GM18867 (cell line): ENCODE data around the gene SYNJ2.

Experiments
- ATAC-seq: cut with Tn5 transposase; IDR thresholded peaks from one replicate; pipeline ENCODE4 v1.9.1; 2021; ENCODE audit warnings: mild to moderate bottlenecking, moderate library complexity; ENCODE audit not compliant: unreplicated experiment

Gene SYNJ2

DNA sequence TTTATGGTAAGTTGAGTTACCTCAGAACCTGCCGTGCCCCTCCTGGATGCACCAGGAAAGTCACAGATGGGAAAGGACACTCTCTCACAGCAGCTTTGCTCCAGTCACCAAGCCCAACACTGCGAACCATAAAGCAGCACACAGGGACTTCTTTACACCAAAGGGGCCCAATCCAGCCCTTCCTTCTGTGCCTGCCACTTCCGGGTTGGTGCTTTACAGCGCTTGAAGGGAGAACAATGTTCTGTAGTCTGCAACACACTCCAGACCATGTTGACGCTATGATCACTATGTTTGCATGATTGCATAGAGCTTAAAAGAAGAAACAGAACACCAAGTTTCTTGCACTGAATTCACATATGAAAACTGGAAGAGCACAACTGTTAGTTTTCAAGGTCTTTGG lies 129.3 kb downstream of the SYNJ2 start:
- ATAC-seq, result no peak

- ATAC-seq, result no peak
Measured at GRCh38 chr6:158111987-158112386, 130.3 kb downstream of the SYNJ2 start.

DNA sequence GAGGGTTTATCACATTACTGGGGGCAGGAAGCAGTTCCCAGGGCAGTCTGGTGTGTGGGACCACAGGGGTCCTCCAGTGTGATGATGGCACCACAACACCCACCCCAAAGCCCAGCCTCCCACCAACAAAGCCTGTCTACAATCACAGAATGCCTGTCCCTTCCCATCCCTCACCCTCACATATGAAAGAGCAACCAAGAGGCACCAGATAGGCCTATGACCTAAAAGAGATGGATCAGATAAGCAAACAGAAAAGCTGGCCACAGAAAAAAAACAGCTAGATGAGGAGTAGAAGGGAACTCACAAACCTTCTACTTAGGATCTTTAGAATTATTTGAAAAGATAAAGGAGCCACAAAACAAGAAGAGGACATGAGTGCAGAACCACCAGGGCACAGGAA lies 132.1 kb downstream of the SYNJ2 start:
- no peak for ATAC-seq

- no peak for ATAC-seq
Measured at GRCh38 chr6:158115102-158115501, 133.4 kb downstream of the SYNJ2 start.

DNA sequence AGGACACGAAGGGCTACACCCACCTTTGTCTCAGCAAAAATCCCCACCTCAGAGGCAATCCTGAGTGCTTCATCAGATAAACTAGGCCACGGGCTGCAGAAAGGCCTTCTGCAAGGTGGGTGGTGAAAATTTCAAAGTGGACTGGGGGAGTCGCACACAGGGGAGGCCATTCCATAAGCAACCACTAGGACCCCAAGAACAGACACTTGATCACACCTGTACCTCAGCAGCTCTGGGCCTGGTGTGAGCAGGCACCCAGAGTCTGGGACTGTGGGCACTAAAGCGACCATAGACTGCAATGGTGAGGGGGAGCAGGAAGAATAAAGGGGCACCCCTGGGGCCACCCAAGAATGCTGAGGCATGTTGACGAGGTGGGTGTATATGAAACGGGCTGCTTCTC lies 133.8 kb downstream of the SYNJ2 start:
- no peak for ATAC-seq

DNA sequence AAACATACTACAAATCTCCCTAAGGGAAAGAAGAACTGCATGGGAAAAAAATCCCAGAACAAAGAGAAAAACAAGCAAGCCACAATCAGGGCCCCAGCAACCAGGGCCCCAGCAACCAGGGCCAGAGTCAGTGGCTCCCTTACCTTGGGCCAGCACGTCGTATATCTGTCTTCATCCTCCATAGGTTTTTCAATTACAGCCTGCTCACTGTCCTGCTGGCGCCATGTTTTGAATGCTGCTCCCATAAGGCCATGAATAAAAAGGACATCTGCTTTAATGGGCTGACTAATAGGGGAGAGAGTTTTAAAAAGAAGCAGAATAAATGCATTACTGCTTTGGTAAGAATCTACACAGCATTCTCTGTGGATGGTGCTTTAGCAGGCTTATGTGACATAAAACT lies 137.2 kb downstream of the SYNJ2 start:
- ATAC-seq, result no peak

GRCh38 chr6:158121335-158121734 lies 139.7 kb downstream of the SYNJ2 start:
- ATAC-seq, result no peak

GRCh38 chr6:158122048-158122447 lies 140.4 kb downstream of the SYNJ2 start:
- no peak for ATAC-seq

DNA sequence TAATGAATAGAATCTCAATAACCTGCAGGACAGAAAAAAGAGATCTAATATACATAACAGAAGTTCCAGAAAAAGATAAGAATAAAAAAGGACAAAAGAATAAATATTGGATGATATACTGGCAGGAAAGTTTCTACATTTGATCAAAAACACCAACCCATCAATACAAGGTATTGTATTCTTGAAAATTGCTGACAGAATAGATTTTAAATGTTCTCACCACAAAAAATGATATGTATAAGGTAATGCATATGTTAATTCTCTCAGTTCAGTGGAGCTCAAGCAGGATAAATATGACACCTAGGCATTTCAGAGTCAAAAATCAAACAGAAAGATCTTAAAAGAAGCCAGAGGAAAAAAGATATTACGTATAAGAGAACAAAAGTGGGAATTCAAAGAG lies 142.6 kb downstream of the SYNJ2 start:
- no peak for ATAC-seq

- no peak for ATAC-seq
Measured at GRCh38 chr6:158125271-158125670, 143.6 kb downstream of the SYNJ2 start.

DNA sequence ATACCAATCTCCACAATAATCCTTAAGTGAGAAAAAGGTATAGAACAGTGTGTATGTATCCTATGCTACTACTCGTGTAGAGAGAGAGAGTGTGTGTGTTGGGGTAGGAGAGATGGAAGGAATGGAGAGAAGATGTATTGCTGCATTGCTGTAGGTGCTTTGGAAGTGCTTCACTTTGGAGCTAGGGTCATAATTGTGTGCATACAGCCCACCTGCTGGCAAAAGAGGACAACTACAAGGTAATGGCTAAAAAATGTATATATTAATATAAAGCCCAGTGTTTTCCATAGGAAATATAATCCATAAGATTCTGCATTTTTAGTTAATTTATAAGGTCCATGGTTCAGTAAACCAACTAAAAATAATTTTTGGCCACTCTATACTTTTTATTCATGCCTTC lies 150.3 kb downstream of the SYNJ2 start:
- no peak for ATAC-seq

DNA sequence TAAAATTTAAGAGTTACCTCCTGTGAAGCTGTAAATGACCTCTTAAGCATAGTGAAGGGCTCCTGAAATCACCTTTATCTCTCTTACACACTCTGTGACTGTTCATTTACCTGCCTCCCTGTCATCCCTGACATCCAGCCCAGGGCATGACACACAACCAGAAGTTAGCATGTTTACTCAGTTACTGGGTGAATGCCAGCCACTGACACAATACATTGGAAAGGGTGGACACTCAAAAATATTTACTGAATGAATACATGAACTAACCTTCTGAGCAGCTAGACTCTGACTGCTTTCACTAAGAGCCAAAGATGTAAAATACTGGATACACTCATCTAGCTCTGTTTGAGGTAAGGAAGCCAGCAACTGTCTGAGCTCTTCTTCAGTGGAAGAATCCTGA lies 161.1 kb downstream of the SYNJ2 start:
- ATAC-seq, result no peak

DNA sequence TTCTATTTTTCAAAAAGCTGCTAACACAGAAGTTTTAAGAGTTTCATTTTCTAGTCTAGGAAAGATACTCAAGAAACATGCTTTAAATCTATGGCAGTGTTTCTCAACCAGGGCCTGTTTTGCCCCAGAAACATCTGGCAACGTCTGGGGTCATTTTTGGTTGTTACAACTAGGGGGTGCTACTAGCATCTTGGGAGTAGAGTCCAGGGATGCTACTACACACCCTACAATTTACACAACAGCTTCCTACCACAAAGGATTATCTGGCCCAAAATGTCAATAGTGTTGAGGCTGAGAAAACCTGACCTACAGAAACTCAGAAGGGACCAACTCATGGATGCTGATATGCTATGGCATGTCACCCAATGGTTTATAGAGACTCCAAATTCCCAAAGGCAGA lies 162.0 kb downstream of the SYNJ2 start:
- no peak for ATAC-seq
